NCI-H2107 treated with DMSO at 0.1 percent for 48 hours (cell line): ENCODE results near the gene SAC3D1.

Experiments used
- DNase-seq: peaks from one replicate; lab custom pipeline; 2025; ENCODE audit not compliant: unreplicated experiment; lab: John Stamatoyannopoulos, UW

Gene SAC3D1

GRCh38 chr11:65087216-65087615, 46.2 kb downstream of the SAC3D1 start:
- DNase-seq: no peak

GRCh38 chr11:65087827-65088226, 46.8 kb downstream of the SAC3D1 start:
- no peak for DNase-seq

GRCh38 chr11:65089621-65090020, 48.6 kb downstream of the SAC3D1 start:
- no peak for DNase-seq

GRCh38 chr11:65090628-65091027, 49.6 kb downstream of the SAC3D1 start:
- no peak for DNase-seq
